Upper lobe of right lung (tissue), 1 donor: ENCODE measurements around the gene CCT7. TPM values are rescaled to one million over a fixed set of nuclear protein-coding genes. Genes with fewer than 3 reads are reported as not detected.

Source experiments
- ATAC-seq: fragments of 200-7000 bp; cut with Tn5 transposase; one replicate; pipeline ENCODE4 v1.9.1; 2020; ENCODE audit warnings: mild to moderate bottlenecking, moderate library complexity
- DNase-seq: peaks from one replicate; pipeline ENCODE4 v3.0.0-alpha.2; 2020
- H3K27ac ChIP-seq: fragments of 200-600 bp; one replicate; pipeline ENCODE4 v1.8.0; 2022
- H3K27me3 ChIP-seq: fragments of 200-600 bp; one replicate; pipeline ENCODE4 v1.8.0; 2022; ENCODE audit warnings: mild to moderate bottlenecking
- H3K36me3 ChIP-seq: fragments of 200-600 bp; one replicate; pipeline ENCODE4 v1.8.0; 2022
- H3K4me1 ChIP-seq: fragments of 200-600 bp; one replicate; pipeline ENCODE4 v1.8.0; 2022
- H3K4me3 ChIP-seq: fragments of 200-600 bp; one replicate; pipeline ENCODE4 v1.8.0; 2022; ENCODE audit warnings: mild to moderate bottlenecking
- H3K9me3 ChIP-seq: fragments of 200-600 bp; one replicate; pipeline ENCODE4 v1.8.0; 2022
- CTCF ChIP-seq: fragments of 200-600 bp; IDR thresholded peaks from one replicate; pipeline ENCODE4 v1.8.0; 2022; ENCODE audit warnings: antibody characterized with exemption
- intact Hi-C: fragments of 100-400 bp; cut with DNase I; formaldehyde crosslinking; loops from one replicate; pipeline ENCODE4 v1.11.0; 2022
- total RNA-seq: library from RNA; stranded (reverse); fragmentation: NEBNext Ultra II Directional; extraction: Animal tissue kit (Norgen Biotek cat#: 25700); gene quantifications from one replicate; pipeline ENCODE4 v1.2.1, GENCODE V29; 2021
- donor health status: DM: no; HTN: yes; CAD: no; lungs with severe emphysema.

Gene CCT7
- total RNA-seq, 1 donor from 2014 or later: 152 TPM

DNA sequence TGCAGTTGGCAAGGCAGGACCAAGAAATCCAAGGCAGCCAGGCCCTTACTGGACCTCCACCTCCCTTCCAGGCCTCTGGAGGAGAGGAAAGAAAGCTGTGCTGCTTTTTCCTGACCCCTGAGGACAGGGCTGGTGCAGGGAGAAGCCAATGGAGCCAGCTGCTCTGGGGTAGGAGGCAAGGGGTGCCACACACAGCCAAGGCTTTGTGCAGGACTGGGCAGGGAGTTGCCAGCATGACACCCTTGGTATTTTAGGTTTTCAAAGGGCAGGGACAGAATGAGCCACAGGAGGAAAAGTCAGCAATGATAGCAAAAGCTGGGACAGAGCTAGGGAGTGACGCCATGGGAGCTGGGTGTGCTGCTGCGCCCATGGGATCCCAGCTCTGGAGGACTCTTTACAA is 22.9 kb downstream of the CCT7 start:
- Histone ChIP-seq H3K27ac (no peak overlapping the region), H3K4me1 (no peaks in the 10 kb centered on the region), H3K27me3 (no peaks in the 10 kb centered on the region), H3K9me3 (no peaks in the 10 kb centered on the region), H3K36me3 (peaks cover 24% of the 10 kb centered on the region), H3K4me3 (no peak overlapping the region)
- intact Hi-C loops: no loop called here
- DNase-seq (peak; percentile 33), ATAC-seq (no peak)
- no peak for TF ChIP-seq CTCF

DNA sequence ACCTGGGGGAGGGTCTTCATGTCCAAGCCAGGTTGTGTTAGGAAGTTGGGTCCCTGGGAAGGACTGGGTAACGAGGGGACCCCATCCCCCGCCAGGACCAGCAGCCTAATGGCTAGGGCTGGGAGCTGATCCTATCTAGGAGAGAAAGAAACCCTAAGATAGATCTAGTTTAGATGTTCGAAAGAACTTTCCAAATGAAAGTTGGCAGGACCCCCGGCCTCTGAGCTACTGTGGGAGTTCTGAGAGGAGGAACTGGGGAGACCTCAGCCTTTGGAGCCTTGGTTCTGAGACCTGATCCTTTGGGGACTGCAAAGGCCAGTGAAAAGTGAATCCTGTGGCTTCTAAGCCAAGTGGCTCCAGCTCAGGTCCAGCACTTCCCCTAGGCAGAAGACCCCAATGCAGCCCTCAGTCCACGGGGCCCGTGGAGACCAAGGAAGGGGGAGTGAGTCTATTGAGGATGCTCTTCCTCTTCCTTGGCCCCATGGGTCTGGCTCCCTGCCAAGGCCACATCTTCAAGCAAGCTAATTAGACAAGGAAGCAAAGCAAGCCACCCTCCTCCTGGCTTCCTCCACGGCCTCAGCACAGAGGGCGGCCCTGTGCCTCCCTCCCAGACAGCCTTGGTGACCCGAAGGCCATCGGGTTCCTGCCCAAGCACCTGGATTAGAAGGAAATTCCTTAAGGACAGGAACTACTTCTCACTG is 23.5 kb downstream of the CCT7 start:
- Histone ChIP-seq H3K36me3 (peaks cover 18% of the 10 kb centered on the region), H3K9me3 (no peaks in the 10 kb centered on the region), H3K27me3 (no peaks in the 10 kb centered on the region), H3K27ac (no peak overlapping the region), H3K4me3 (no peak overlapping the region), H3K4me1 (no peaks in the 10 kb centered on the region)
- TF ChIP-seq CTCF: no peak
- DNase-seq (peak; percentile 69), ATAC-seq (no peak)
- intact Hi-C loops: no loop called here

DNA sequence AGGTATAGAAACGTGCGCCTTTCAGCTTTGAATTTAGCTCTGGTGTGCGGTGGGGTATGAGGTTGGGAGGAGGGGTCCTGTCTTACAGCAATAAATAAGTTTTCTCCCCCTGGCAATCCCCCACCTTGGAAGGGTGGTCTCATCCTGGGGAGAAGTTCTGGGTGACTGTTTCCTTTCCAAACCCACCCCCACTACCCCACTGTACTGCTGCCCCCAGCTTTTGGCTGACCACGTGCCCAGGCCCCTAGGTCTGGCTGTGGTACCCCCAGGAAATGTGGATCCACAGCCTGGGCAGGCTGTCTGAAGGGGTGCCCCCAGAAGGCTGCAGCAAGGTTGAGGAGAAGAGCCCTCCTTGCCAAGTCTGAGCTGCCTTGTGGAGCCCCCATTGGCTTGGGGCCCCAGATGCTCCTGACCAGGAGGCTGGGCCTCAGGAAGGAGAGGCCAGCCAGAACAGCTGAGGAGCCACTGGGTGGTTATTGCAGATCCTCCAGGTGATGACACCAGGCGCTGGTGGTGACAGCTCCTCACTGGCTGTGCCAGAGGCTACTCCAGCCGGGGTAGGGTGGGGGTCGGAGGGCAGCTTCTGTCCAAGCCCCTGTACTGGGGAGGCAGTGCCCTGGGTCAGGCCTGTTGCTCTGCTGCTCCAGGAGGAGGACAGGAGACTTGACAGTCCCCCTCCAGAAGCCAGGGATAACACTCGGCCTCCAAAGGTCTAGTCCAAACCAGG is 24.2 kb downstream of the CCT7 start:
- H3K4me3 ChIP-seq: no peak overlapping the region
- no peaks in the 10 kb centered on the region for H3K4me1 ChIP-seq
- ATAC-seq (no peak), DNase-seq (peak; percentile 45)
- TF ChIP-seq CTCF: no peak
- H3K27me3 ChIP-seq: no peaks in the 10 kb centered on the region
- H3K27ac ChIP-seq: no peak overlapping the region
- intact Hi-C loops: no loop called here
- H3K9me3 ChIP-seq: no peaks in the 10 kb centered on the region
- peaks cover 10% of the 10 kb centered on the region for H3K36me3 ChIP-seq

DNA sequence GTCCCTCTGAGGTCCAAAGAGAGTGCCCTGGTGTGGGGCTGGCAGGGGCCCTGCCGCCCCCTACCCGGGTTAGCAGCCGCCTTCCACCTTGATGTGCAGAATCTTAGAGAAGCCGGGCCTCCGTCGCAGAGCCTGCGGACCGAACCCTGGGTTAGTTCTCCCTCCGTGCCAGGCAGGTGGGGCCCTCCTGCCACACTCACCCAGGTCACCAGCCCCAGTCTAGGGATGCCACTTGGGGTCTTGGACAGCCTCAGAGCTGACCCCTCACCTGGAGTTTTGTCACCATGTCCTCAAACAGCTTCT is 24.8 kb downstream of the CCT7 start:
- no peak overlapping the region for H3K27ac ChIP-seq
- H3K4me1 ChIP-seq: no peaks in the 10 kb centered on the region
- H3K27me3 ChIP-seq: no peaks in the 10 kb centered on the region
- H3K36me3 ChIP-seq: peaks cover 5% of the 10 kb centered on the region
- TF ChIP-seq CTCF: no peak
- peak; percentile 43 for DNase-seq
- intact Hi-C loops: no loop called here
- no peaks in the 10 kb centered on the region for H3K9me3 ChIP-seq
- ATAC-seq: no peak
- H3K4me3 ChIP-seq: no peak overlapping the region

GRCh38 chr2:73259276-73259675 is 25.2 kb downstream of the CCT7 start:
- DNase-seq: peak; percentile 46

More at GRCh38 chr2:73259276-73259675, 25.2 kb downstream of the CCT7 start:
- H3K4me1 ChIP-seq: no peaks in the 10 kb centered on the region
- ATAC-seq: no peak
- H3K27ac ChIP-seq: no peak overlapping the region
- no peak overlapping the region for H3K4me3 ChIP-seq
- TF ChIP-seq CTCF: no peak
- intact Hi-C loops: no loop called here
- H3K36me3 ChIP-seq: peaks cover 1% of the 10 kb centered on the region
- no peaks in the 10 kb centered on the region for H3K27me3 ChIP-seq
- no peaks in the 10 kb centered on the region for H3K9me3 ChIP-seq
